Activated naive CD8-positive, alpha-beta T cell (primary cell): ENCODE measurements around the gene ALDH3B2.

Experiments used
- H3K27ac Mint-ChIP-seq: one replicate; pipeline ENCODE4 v1.8.0; 2021; ENCODE audit warnings: mixed read lengths
- H3K27me3 Mint-ChIP-seq: one replicate; pipeline ENCODE4 v1.8.0; 2021; ENCODE audit warnings: mixed read lengths
- H3K36me3 Mint-ChIP-seq: one replicate; pipeline ENCODE4 v1.8.0; 2021; ENCODE audit warnings: mixed read lengths
- H3K4me1 Mint-ChIP-seq: one replicate; pipeline ENCODE4 v1.8.0; 2021; ENCODE audit warnings: low read depth, mixed read lengths
- H3K4me3 Mint-ChIP-seq: one replicate; pipeline ENCODE4 v1.8.0; 2021; ENCODE audit warnings: mild to moderate bottlenecking, mixed read lengths
- H3K9me3 Mint-ChIP-seq: one replicate; pipeline ENCODE4 v1.8.0; 2021; ENCODE audit warnings: low read depth, mixed read lengths

The ALDH3B2 gene

GRCh38 chr11:67633758-67634365 lies 40.6 kb downstream of the ALDH3B2 start:
- no peak overlapping the region for H3K27ac Mint-ChIP-seq
- H3K27me3 Mint-ChIP-seq = no peaks in the 10 kb centered on the region
- H3K4me1 Mint-ChIP-seq = peaks cover 5% of the 10 kb centered on the region
- H3K36me3 Mint-ChIP-seq = no peaks in the 10 kb centered on the region
- no peaks in the 10 kb centered on the region for H3K9me3 Mint-ChIP-seq
- H3K4me3 Mint-ChIP-seq = no peak overlapping the region

DNA sequence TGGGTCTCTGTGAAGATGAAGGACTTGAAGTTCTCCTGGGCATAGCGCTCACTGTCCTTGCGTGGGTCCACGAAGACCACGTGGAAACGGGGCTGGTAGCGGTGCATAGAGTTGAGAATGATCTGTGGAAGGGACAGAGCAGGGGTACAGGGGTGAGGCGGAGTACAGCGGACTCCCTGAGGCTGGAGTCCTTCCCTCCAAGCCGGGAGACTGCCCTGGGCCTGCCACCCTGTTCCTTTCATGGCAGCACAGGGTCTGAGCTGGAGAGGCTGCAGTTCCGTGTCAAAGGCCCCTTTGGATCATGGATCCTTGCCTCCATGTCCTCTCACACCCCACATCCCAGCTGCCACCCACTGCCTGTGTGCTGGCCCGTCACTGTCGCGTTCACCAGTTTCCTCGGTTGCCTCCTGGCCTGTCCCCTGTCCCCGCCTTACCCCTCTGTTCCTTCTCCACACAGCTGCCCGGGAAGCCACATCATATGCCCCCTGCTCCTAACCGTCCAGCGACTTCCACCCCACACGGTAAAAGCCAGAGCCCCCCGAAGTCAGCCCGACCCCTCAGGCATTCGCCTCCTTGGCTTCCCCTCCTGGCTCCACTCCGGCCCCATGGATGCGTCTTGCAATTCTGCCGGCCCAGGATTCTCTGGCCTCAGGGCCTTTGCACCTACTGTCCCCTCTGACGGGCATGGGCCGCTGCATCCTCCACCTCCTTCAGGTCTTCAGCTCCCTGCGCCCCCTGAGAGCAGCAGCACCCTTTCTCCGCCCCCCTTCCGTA lies 41.3 kb downstream of the ALDH3B2 start:
- Mint-ChIP-seq H3K27ac (no peak overlapping the region), H3K4me1 (peaks cover 5% of the 10 kb centered on the region), H3K36me3 (no peaks in the 10 kb centered on the region), H3K9me3 (no peaks in the 10 kb centered on the region), H3K4me3 (no peak overlapping the region), H3K27me3 (no peaks in the 10 kb centered on the region)

DNA sequence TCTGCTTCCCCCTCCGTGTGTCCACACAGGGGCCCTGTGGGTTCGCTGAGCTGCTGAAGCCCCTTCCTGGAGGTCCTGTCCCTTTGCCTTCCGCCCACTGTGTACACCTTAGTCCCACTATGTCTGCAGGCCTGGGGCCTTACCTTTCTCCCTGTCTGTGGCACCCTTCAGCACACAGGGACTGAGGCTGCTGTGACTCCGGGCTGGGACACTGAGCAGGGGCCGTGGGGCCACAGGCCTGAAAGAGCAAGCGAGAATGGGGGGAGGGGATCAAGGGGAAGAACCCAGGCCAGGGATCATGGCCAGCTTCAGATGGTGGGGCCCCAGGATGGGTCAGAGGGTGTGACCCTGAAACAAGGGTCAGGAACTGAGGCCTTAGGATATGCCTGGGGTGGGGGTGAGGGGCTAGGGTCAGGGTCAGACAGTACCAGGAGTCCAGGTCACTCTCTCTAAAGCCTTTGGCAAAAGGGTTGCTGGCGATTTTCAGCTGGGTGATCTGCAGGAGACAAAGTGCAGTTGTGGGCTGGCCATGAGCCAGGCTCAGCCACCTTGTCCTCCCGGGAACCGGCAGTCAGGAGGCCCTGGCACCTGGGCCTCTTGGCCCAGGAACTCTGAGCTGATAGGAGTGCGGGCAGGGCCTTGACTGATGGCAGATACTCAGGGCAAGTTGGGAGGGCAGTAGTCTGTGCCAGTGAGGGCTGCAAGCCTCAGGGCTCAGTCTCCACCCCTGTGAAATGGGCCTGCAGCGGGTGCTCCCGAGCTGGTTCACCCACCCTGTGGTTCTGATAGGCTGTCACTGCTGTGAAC lies 42.0 kb downstream of the ALDH3B2 start:
- H3K27ac Mint-ChIP-seq = peak overlapping the region; percentile 61
- H3K9me3 Mint-ChIP-seq = no peaks in the 10 kb centered on the region
- H3K4me3 Mint-ChIP-seq = peak overlapping the region; percentile 56
- no peaks in the 10 kb centered on the region for H3K27me3 Mint-ChIP-seq
- H3K4me1 Mint-ChIP-seq = peaks cover 5% of the 10 kb centered on the region
- no peaks in the 10 kb centered on the region for H3K36me3 Mint-ChIP-seq

GRCh38 chr11:67631853-67632174 lies 42.6 kb downstream of the ALDH3B2 start:
- Mint-ChIP-seq H3K4me1 (peaks cover 5% of the 10 kb centered on the region), H3K36me3 (no peaks in the 10 kb centered on the region), H3K4me3 (peak overlapping the region; percentile 56), H3K27me3 (no peaks in the 10 kb centered on the region), H3K27ac (peak overlapping the region; percentile 61), H3K9me3 (no peaks in the 10 kb centered on the region)

DNA sequence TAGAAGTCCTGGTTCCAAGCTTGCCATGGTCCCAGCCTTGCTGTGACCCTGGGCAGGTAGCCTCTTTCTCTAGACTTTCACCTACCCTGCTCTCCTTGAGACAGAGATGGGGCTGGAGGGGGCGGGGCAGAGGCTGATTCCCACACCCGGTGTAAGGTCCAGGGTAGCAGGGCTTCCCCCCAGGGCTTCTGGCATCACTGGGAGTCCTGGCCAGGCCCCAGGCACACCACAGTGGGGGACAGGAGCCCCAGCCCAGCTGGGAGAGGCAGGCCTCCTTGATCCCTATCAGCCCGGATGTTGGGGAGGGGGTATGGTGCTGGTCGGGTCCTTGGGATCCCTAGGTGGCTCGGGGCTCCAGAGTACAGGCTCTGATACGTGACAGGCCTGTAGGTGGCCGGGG lies 43.0 kb downstream of the ALDH3B2 start:
- Mint-ChIP-seq H3K36me3 (no peaks in the 10 kb centered on the region), H3K4me3 (peak overlapping the region; percentile 90), H3K27ac (no peak overlapping the region)

DNA sequence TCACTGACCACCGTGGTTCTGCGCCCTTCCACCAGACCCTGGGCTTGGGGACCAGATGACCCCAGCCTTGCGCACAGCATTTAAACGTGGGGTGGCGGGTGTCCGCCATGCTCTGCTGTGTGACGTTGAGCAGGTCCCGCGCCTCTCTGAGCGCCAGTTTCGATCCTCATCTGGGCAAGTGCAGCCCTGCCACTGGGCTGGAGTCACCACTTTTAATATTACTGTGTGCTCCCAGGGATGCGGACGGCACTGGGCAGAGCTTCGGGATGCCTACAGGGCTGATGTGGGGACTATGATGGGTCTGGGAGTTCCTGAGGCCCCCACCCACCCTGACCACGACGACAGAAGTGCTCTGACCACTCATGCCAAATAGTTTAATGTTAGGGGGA lies 43.5 kb downstream of the ALDH3B2 start:
- Mint-ChIP-seq H3K27ac (peak overlapping the region; percentile 83), H3K27me3 (no peaks in the 10 kb centered on the region), H3K4me1 (peaks cover 5% of the 10 kb centered on the region), H3K9me3 (no peaks in the 10 kb centered on the region), H3K36me3 (no peaks in the 10 kb centered on the region), H3K4me3 (peak overlapping the region; percentile 90)

More for the DNA sequence above, 43.0 kb downstream of the ALDH3B2 start:
- Mint-ChIP-seq H3K4me1 (peaks cover 5% of the 10 kb centered on the region), H3K27me3 (no peaks in the 10 kb centered on the region), H3K9me3 (no peaks in the 10 kb centered on the region)

DNA sequence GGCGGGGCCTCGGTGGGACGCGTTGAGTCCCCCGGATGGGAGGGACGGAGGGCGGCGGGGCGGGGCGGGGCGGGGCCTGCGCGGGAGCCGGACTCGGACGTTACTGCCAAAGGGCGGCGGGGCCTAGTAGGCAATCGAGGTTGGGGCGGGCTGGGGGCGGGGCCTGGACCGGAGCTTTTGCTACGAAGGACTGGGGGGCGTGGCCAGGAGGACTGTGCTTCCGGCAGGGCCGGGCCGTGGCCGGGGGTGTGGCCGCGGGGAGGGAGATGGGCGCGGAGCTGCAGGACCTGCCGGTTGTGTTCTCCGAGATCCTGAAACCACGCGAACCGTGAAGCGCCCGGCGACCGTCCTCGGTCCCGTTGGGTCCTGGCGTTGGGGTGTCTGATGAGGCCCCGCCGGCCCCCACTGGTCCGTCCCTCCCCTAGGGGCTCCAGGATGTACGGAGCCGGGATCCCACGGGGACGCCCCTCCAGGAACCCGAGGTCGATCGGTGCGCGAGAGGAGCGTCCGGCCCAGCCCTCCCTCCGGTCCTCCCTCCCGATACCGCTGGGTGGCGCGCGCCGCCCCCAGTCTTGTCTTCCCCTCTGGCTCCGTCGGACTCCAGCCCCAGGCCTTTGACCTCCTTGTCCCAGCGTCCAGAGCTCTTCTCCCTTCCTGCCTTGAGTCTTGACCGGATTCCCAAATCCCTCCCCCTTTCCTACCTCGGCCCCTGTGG lies 44.0 kb downstream of the ALDH3B2 start:
- peak overlapping the region; percentile 90 for H3K4me3 Mint-ChIP-seq
- H3K4me1 Mint-ChIP-seq = peaks cover 5% of the 10 kb centered on the region
- H3K9me3 Mint-ChIP-seq = no peaks in the 10 kb centered on the region
- peak overlapping the region; percentile 83 for H3K27ac Mint-ChIP-seq
- H3K36me3 Mint-ChIP-seq = no peaks in the 10 kb centered on the region
- H3K27me3 Mint-ChIP-seq = no peaks in the 10 kb centered on the region

GRCh38 chr11:67629386-67630227 lies 44.8 kb downstream of the ALDH3B2 start, which contains the start of gene NUDT8:
Gene NUDT8, minus strand, starts transcription at chr11:67629937. Its CDS starts 26 bp downstream, at chr11:67629911.
- peaks cover 5% of the 10 kb centered on the region for H3K4me1 Mint-ChIP-seq
- H3K9me3 Mint-ChIP-seq = no peaks in the 10 kb centered on the region
- H3K27ac Mint-ChIP-seq = peak within 1 kb of the TSS; percentile 83
- H3K4me3 Mint-ChIP-seq = peak within 1 kb of the TSS; percentile 90
- H3K27me3 Mint-ChIP-seq = no peaks in the 10 kb centered on the region
- no peaks in the 10 kb centered on the region for H3K36me3 Mint-ChIP-seq

GRCh38 chr11:67628710-67629385 lies 45.6 kb downstream of the ALDH3B2 start:
- H3K27ac Mint-ChIP-seq = peak overlapping the region; percentile 10

GRCh38 chr11:67627812-67628624 lies 46.4 kb downstream of the ALDH3B2 start:
- no peaks in the 10 kb centered on the region for H3K9me3 Mint-ChIP-seq
- H3K36me3 Mint-ChIP-seq = no peaks in the 10 kb centered on the region
- no peak overlapping the region for H3K4me3 Mint-ChIP-seq
- H3K27ac Mint-ChIP-seq = no peak overlapping the region
- H3K4me1 Mint-ChIP-seq = peaks cover 5% of the 10 kb centered on the region
- H3K27me3 Mint-ChIP-seq = no peaks in the 10 kb centered on the region

More at GRCh38 chr11:67628710-67629385, 45.6 kb downstream of the ALDH3B2 start:
- Mint-ChIP-seq H3K9me3 (no peaks in the 10 kb centered on the region), H3K27me3 (no peaks in the 10 kb centered on the region), H3K4me1 (peaks cover 5% of the 10 kb centered on the region), H3K36me3 (no peaks in the 10 kb centered on the region), H3K4me3 (peak overlapping the region; percentile 61)

- no peaks in the 10 kb centered on the region for H3K9me3 Mint-ChIP-seq
- no peaks in the 10 kb centered on the region for H3K36me3 Mint-ChIP-seq
- no peaks in the 10 kb centered on the region for H3K27me3 Mint-ChIP-seq
- H3K4me1 Mint-ChIP-seq = peaks cover 5% of the 10 kb centered on the region
- no peak overlapping the region for H3K4me3 Mint-ChIP-seq
- H3K27ac Mint-ChIP-seq = no peak overlapping the region
Measured at GRCh38 chr11:67627441-67627811, 47.0 kb downstream of the ALDH3B2 start.

- Mint-ChIP-seq H3K4me3 (no peak overlapping the region), H3K4me1 (peaks cover 5% of the 10 kb centered on the region), H3K27ac (no peak overlapping the region), H3K9me3 (no peaks in the 10 kb centered on the region), H3K27me3 (no peaks in the 10 kb centered on the region), H3K36me3 (no peaks in the 10 kb centered on the region)
Measured at GRCh38 chr11:67626970-67627369, 47.5 kb downstream of the ALDH3B2 start.
